ENCODE results near the gene TCAP.
A peak's percentile ranks its signal among the peaks of the same experiment; 100 is the strongest.

Gene TCAP

GRCh38 chr17:39664581-39665561 is at the start of gene TCAP:
Gene TCAP, plus strand, starts transcription at chr17:39665349. Its CDS starts 11 bp downstream, at chr17:39665360.
- no peak within 1 kb of the TSS for H3K4me3 ChIP-seq (ENCODE audit: low read length)
- TF ChIP-seq ZNF274 (IDR thresholded peaks at IDR 0.05; ENCODE audit: low read depth, low read length), result no peak

DNA sequence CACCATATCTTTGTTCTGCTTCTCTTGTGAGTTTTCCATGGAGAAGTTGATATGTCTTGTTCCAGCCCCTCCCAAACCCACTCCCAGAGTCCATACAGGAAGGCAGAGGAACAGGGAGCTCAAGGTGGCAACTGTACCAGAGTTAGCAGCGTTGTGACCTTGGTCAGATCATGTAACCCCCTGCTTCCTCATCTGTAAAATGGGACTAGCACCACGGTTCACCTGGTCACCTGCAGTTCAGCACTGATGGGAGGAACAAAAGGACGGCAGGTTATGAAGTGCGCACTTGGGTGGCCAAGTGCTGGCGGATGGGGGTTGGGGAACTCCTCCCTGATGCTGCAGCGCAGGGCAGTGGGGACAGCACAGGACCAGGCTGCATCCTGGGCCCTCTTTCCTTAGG is 49.7 kb upstream of the TCAP start:
- no peak overlapping the region for H3K4me3 ChIP-seq (ENCODE audit: low read length)
- TF ChIP-seq ZNF274 (IDR thresholded peaks at IDR 0.05; ENCODE audit: low read depth, low read length), result no peak

DNA sequence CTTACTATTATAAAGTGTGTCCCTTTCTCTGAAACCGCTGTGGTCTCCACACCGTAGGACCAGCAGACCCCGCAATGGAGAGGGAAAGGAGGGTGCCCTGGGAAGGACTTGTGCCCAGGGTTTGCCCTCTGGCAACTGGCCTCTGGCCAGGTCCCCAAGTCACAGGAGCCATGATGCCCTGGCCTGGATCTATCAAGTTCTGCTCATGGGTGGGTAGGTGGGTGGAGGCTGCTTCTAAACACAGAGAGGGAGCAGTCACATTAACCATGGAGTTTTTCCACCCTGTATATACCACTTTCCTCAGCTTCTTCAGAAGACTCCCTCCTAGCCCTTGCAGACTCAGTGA is 48.1 kb upstream of the TCAP start:
- H3K4me3 ChIP-seq (ENCODE audit: low read length), result no peak overlapping the region

DNA sequence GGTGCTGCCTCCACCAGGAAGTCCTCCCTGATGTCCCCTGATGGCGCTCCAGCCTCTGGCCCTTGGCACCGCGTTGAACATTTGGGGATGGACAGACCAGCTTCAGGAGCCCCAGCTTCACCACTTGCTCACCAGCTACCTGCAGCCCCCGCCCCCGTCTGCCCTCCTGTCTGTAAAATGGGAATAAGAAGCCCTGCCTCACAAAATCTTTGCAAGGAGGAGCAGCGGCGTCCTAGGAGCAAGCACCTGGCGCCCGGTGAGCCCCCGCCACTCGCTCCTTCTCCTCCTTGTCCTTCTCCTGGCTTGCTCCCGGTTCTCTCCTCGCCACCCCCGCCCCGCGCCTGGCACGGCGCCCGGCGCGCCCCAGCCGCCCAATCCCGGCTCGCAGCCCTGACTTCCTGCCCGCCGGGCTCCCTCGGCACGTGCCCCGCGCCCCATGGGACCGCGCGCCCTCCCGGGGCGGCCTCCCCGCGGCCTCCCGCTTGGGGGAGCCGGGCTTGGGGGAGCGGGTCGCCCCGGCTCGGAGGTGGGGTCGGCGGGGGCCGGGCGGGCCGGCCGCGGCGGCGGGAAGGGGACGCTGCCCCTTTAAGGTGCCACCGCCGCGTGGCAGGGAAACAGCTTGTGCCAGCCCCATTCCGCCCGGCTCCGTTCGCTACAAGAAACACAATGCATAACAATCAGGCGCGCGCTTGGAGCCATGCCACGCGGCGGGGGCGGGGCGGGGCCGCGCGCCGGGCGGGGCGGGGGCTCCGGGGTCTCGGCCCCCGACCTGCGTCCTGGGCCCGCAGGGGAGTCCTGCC is 47.5 kb upstream of the TCAP start:
- no peak for TF ChIP-seq ZNF274 (IDR thresholded peaks at IDR 0.05; ENCODE audit: low read depth, low read length)
- H3K4me3 ChIP-seq (ENCODE audit: low read length), result peak overlapping the region; percentile 53

More for the DNA sequence above, 48.1 kb upstream of the TCAP start:
- TF ChIP-seq ZNF274 (IDR thresholded peaks at IDR 0.05; ENCODE audit: low read depth, low read length), result no peak

DNA sequence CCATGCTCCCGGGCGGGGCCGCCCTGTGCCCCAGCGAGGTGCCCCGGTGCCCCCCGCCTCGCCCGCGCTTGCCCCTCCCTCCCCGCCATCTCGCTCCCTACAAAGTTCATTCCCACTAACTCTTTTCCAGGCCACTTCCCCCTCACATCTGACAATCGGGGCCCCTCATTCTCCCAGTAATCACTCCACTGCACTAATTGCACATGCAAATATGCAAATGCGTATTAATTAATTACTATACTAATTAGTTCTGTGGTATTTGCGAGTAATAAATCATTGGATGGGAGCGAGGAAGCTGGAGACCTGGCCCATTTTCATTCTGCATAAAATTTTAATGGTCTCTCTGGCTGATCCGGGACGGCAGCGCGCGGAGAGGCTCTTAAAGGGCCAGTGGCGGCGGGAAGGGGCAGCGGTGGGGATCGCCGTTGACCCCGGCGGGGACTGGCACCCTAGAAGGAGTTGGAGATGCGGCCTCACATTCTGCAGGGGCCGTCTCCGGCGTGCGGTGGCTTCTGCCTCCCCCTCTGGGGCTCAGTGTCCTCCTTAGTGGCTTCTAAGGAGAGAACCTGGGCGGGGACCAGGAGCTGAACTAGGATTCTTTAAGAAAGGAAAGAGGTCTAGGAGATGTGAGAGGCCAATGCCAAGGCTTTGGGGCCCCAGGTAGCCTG is 46.8 kb upstream of the TCAP start:
- H3K4me3 ChIP-seq (ENCODE audit: low read length), result peak overlapping the region; percentile 53
- no peak for TF ChIP-seq ZNF274 (IDR thresholded peaks at IDR 0.05; ENCODE audit: low read depth, low read length)

DNA sequence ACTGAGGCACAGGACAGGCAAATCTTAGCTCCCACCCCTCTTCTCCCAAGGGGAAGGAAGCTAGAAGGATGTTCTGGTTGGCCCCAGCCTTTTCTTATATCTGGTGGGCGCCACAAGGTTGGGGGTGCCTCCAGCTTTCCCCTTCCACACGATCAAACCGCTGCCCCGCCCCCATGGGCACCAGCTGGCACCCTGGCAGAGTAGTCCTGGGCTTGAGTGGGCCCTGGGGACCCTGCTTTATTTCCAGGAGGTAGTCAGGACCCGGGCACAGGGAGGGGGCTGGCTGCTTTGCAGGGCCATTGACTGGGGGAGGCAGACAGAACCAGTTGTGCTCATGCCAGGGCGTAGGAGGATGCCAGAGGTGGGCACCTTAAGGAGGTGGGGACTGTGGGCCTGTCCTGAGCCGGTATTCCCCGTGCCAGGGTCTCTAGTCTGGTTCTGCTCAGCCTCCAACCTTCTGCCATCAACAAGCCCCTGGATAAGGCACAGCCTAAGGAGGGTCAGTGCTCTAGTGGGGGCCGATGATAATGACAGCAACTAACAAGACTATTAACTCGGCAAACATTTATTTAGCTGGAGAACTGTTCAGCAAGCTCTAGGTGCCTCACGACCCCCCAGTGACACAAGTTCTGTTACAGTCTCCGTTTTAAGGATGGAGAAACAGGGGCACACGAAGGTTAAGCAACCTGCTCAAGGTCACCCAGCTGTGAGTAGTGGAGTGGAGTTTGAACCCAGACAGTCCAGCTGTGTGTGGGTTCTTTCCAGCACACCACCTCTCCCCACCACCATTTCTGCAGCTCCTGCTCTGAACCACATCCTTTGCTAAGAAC is 46.0 kb upstream of the TCAP start:
- TF ChIP-seq ZNF274 (IDR thresholded peaks at IDR 0.05; ENCODE audit: low read depth, low read length), result no peak
- H3K4me3 ChIP-seq (ENCODE audit: low read length), result no peak overlapping the region

DNA sequence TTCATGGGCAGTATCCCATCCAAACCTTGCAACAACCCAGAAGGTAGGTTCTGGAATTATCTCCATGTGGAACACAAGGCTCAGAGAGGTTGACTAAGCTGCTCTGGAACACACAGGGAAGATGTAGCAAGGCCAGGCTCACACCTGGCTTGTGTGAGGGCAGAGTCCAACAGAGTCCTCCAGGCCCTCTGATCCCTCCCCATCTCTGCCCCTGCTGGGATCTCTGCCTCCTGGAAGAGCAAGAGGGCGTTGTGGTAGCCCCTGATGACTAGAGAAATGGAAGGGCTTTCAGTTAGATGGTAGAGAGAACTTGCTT is 45.4 kb upstream of the TCAP start:
- no peak overlapping the region for H3K4me3 ChIP-seq (ENCODE audit: low read length)
- no peak for TF ChIP-seq ZNF274 (IDR thresholded peaks at IDR 0.05; ENCODE audit: low read depth, low read length)

GRCh38 chr17:39621523-39622379 is 43.4 kb upstream of the TCAP start:
- no peak overlapping the region; the same call in 1 of the 2 replicates for H3K4me3 ChIP-seq (ENCODE audit: low read length)
- no peak for TF ChIP-seq ZNF274 (IDR thresholded peaks at IDR 0.05; ENCODE audit: low read depth, low read length)

DNA sequence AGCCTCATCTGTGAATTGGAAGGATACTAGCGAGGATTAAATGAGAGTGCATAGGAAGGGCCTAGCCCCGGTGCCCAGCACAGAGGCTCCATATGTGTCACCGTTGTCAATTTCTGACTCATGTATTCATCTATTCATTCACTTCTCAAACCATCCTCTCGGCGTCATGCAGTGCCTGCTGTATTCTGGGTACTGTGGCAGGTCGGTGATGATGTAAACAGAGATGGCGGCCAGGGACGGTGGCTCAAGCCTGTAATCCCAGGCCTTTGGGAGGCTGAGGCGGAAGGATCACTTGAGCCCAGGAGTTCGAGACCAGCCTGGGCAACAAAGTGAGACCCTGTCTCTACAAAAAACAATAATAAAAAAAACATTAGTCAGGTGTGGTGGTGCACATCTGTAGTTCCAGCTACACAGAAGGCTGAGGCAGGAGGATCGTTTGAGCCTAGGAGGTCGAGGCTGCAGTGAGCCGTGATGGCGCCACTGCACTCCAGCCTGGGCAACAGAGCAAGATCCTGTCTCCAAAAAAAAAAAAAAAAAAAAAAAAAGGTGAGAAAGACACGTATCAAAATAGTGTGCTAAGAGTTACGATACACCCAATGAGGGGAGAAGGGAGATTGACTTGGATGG is 42.7 kb upstream of the TCAP start:
- TF ChIP-seq ZNF274 (IDR thresholded peaks at IDR 0.05; ENCODE audit: low read depth, low read length), result no peak
- H3K4me3 ChIP-seq (ENCODE audit: low read length), result no peak overlapping the region; the same call in 1 of the 2 replicates

DNA sequence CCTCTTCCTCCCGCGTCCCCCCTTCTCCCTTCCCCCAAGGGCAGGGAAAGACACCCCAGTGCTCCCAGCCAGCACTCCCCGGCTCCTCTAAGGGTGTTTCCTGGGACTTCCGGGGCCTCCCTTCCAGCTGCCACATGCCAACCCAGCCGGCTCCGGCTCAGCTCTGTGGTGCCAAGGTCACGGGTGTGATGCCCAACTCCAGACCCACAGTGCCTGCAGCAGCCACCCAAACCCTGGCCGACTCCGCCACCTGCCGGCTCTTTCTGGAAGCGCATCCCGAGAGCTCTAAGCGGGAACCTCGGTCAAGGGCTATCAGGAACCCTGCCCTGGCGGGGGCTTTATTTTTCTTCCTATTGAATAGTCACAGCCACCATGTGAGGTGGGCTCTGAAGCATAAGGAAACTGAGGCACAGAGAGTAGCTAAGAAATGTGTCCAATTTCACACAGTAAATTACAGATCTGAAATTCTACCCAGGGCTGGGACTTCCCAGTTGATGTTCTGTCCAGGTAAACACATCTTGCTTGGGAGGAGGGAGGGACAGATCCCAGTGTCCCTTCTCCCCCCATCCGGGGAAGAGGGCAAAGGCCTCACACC is 41.7 kb upstream of the TCAP start:
- TF ChIP-seq ZNF274 (IDR thresholded peaks at IDR 0.05; ENCODE audit: low read depth, low read length), result no peak
- no peak overlapping the region for H3K4me3 ChIP-seq (ENCODE audit: low read length)

DNA sequence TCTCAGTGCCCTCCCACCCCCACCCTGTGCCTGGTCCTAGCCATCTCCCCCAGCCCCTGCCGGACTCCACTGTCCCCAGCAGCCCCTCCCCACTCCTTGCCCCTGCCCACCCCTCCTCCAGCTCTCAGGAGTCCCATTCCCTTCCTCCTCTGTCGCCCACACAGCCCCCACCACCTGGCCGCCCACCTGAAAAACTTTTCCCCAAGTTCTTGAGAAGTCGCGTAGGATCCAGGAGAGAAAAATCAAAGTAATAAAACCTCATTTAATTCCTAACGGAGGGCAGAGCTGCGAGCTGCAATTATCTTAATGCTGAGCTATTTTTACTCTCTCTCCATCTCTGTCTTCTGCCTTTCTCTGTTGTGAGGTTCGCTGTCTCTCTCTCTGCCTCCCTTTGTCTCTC is 40.8 kb upstream of the TCAP start:
- no peak for TF ChIP-seq ZNF274 (IDR thresholded peaks at IDR 0.05; ENCODE audit: low read depth, low read length)
- no peak overlapping the region for H3K4me3 ChIP-seq (ENCODE audit: low read length)

GRCh38 chr17:39625198-39625785 is 39.9 kb upstream of the TCAP start:
- TF ChIP-seq ZNF274 (IDR thresholded peaks at IDR 0.05; ENCODE audit: low read depth, low read length), result no peak
- no peak overlapping the region for H3K4me3 ChIP-seq (ENCODE audit: low read length)
